ENCODE results near the gene COLGALT1. TPM values are rescaled to one million over a fixed set of nuclear protein-coding genes. Genes with fewer than 3 reads are reported as not detected.
"Not testable (repeated sequence)": the region's sequence is repeated elsewhere in the genome, so short reads cannot be mapped to it uniquely, and the experiment has no call there.

The COLGALT1 gene
- 10 to 100 TPM; 74.6 to 75.0 TPM for total RNA-seq

- no peaks in the 10 kb centered on the region for H3K9me3 Mint-ChIP-seq (ENCODE audit: insufficient read depth)
- H3K4me3 Mint-ChIP-seq = peak within 1 kb of the TSS; percentile 85
- ATAC-seq (peak; percentile 96), DNase-seq (peak; percentile 100)
- ChIA-PET CTCF (interaction anchor here (1.5 kb wide), 1 partner anchor 20 kb away, joined by 3 read pairs; no protein-coding TSS in a partner anchor), POLR2A (interaction anchor here (1.4 kb wide), 1 partner anchor 32 kb away, joined by 4 read pairs; no protein-coding TSS in a partner anchor)
- peaks cover 22% of the 10 kb centered on the region for H3K36me3 Mint-ChIP-seq (ENCODE audit: low read depth)
- H3K4me1 Mint-ChIP-seq (ENCODE audit: low read depth) = peaks cover 21% of the 10 kb centered on the region
- H3K27ac Mint-ChIP-seq = peak within 1 kb of the TSS; percentile 78
- no peaks in the 10 kb centered on the region for H3K27me3 Mint-ChIP-seq (ENCODE audit: low read depth)
Observed at GRCh38 chr19:17555480-17555928, at the start of gene COLGALT1. TSS of gene COLGALT1 (plus strand) at chr19:17555649. CDS start at chr19:17555714, 65 bp downstream.

DNA sequence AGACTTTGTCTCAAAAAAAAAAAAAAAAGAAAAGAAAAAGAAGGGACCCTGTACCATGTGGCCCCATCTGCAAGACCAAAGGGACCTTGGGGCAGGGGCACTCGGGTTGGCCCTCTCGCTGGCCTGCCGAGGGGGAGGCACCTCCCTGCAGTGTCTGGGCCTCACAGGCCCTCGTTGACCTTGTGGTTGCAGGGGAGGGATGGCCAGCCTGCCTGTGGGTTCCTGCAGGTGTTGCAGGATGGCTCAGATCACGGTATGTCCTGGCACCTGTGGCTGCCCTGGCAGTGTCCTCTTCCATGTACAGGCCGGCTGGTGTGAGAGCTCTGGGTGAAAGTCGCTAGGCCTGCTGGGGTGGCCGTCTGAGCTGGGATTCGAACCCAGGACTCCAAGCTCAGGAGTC, 48.7 kb upstream of the COLGALT1 start:
- H3K36me3 Mint-ChIP-seq (ENCODE audit: low read depth) = peaks cover 23% of the 10 kb centered on the region
- no peak overlapping the region for H3K4me3 Mint-ChIP-seq
- no peaks in the 10 kb centered on the region for H3K9me3 Mint-ChIP-seq (ENCODE audit: insufficient read depth)
- ATAC-seq (no peak), DNase-seq (no peak)
- peaks cover 26% of the 10 kb centered on the region for H3K4me1 Mint-ChIP-seq (ENCODE audit: low read depth)
- POLR2A ChIA-PET = no interaction called here
- CTCF ChIA-PET = interaction anchor here (3.9 kb wide), 1 partner anchor 10 kb away, joined by 29 read pairs; no protein-coding TSS in a partner anchor
- no peaks in the 10 kb centered on the region for H3K27me3 Mint-ChIP-seq (ENCODE audit: low read depth)
- H3K27ac Mint-ChIP-seq = no peak overlapping the region

GRCh38 chr19:17508558-17508933, 46.9 kb upstream of the COLGALT1 start:
- H3K27ac Mint-ChIP-seq; ATAC-seq; DNase-seq; H3K4me3 Mint-ChIP-seq; H3K9me3 Mint-ChIP-seq (ENCODE audit: insufficient read depth); H3K27me3 Mint-ChIP-seq (ENCODE audit: low read depth): not testable (repeated sequence)
- H3K36me3 Mint-ChIP-seq (ENCODE audit: low read depth) = peaks cover 31% of the 10 kb centered on the region
- ChIA-PET POLR2A (interaction anchor here (1.1 kb wide), 1 partner anchor 30 kb away, joined by 3 read pairs; no protein-coding TSS in a partner anchor), CTCF (interaction anchor here (3.9 kb wide), 1 partner anchor 12 kb away, joined by 29 read pairs; no protein-coding TSS in a partner anchor)
- H3K4me1 Mint-ChIP-seq (ENCODE audit: low read depth) = peaks cover 37% of the 10 kb centered on the region

- H3K4me1 Mint-ChIP-seq (ENCODE audit: low read depth) = peaks cover 46% of the 10 kb centered on the region
- DNase-seq (no peak), ATAC-seq (no peak)
- H3K36me3 Mint-ChIP-seq (ENCODE audit: low read depth) = peaks cover 32% of the 10 kb centered on the region
- peak overlapping the region; percentile 97 for H3K27ac Mint-ChIP-seq
- CTCF ChIA-PET = interaction anchor here (0.9 to 3.6 kb wide), 7 partner anchors 10 to 63 kb away, joined by 3 to 50 read pairs (median 6); no protein-coding TSS in a partner anchor
- no peaks in the 10 kb centered on the region for H3K9me3 Mint-ChIP-seq (ENCODE audit: insufficient read depth)
- peak overlapping the region; percentile 94 for H3K4me3 Mint-ChIP-seq
- H3K27me3 Mint-ChIP-seq (ENCODE audit: low read depth) = no peaks in the 10 kb centered on the region
- POLR2A ChIA-PET = interaction anchor here (0.6 to 3.4 kb wide), 9 partner anchors 10 to 111 kb away, joined by 3 to 36 read pairs (median 5); no protein-coding TSS in a partner anchor
Observed at GRCh38 chr19:17510220-17510993, 45.0 kb upstream of the COLGALT1 start.

DNA sequence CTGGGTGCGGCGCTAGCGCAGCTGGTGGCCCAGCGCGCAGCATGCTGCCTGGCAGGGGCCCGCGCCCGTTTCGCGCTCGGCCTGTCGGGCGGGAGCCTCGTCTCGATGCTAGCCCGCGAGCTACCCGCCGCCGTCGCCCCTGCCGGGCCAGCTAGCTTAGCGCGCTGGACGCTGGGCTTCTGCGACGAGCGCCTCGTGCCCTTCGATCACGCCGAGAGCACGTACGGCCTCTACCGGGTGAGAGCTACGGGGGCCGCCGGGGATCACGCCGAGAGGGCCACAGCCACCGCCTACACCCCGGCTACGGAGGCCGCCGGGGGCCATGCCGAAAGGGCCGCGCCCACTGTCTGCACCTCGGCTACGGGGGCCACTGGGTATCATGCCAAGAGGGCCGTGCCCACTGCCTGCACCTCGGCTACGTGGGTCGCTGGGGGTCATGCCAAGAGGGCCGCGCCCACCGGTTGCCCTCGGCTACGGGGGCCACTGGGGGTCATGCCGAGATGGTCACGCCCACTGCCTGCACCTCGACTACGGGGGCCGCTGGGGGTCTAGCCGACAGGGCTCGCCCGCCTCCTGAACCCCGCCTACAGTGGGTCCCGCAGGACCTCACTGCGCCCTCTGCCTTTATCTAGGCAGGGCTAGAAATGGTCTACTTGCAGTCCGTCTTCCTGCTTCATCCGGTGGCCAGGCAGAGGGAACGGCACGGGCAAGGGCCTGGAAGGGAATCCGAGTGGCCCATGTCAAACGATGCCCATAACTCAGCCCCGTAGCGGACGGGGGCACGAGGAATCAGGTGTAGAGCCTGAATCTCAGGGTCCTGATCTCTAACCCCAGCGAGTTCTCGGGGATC, 43.5 kb upstream of the COLGALT1 start:
- Mint-ChIP-seq H3K9me3 (ENCODE audit: insufficient read depth) (peaks cover under 1% of the 10 kb centered on the region), H3K36me3 (ENCODE audit: low read depth) (peaks cover 44% of the 10 kb centered on the region), H3K4me1 (ENCODE audit: low read depth) (peaks cover 44% of the 10 kb centered on the region), H3K27ac (peak overlapping the region; percentile 97), H3K27me3 (ENCODE audit: low read depth) (no peaks in the 10 kb centered on the region), H3K4me3 (peak overlapping the region; percentile 94)
- ChIA-PET CTCF (interaction anchor here (0.7 to 3.6 kb wide), 11 partner anchors 10 to 421 kb away, joined by 3 to 50 read pairs (median 4); partner anchors contain the start of genes CCDC124 and MVB12A), POLR2A (interaction anchor here (0.9 to 3.4 kb wide), 10 partner anchors 10 to 110 kb away, joined by 3 to 36 read pairs (median 6); no protein-coding TSS in a partner anchor)
- ATAC-seq (peak; percentile 74), DNase-seq (peak; percentile 94)

- ChIA-PET CTCF (interaction anchor here (0.8 to 3.6 kb wide), 3 partner anchors 17 to 170 kb away, joined by 3 to 50 read pairs (median 4); partner anchors contain the start of gene MVB12A), POLR2A (interaction anchor here (1.2 to 3.4 kb wide), 2 partner anchors 10 to 12 kb away, joined by 6 to 36 read pairs; no protein-coding TSS in a partner anchor)
- Mint-ChIP-seq H3K4me3 (peak overlapping the region; percentile 94), H3K9me3 (ENCODE audit: insufficient read depth) (peaks cover 5% of the 10 kb centered on the region), H3K27me3 (ENCODE audit: low read depth) (no peaks in the 10 kb centered on the region), H3K36me3 (ENCODE audit: low read depth) (peaks cover 50% of the 10 kb centered on the region), H3K27ac (peak overlapping the region; percentile 97), H3K4me1 (ENCODE audit: low read depth) (peaks cover 44% of the 10 kb centered on the region)
- DNase-seq (no peak), ATAC-seq (no peak)
Observed at GRCh38 chr19:17512574-17512939, 42.9 kb upstream of the COLGALT1 start.

GRCh38 chr19:17515408-17516149, 39.9 kb upstream of the COLGALT1 start:
- peaks cover 12% of the 10 kb centered on the region for H3K9me3 Mint-ChIP-seq (ENCODE audit: insufficient read depth)
- ChIA-PET CTCF (no interaction called here), POLR2A (no interaction called here)
- H3K36me3 Mint-ChIP-seq (ENCODE audit: low read depth) = peaks cover 52% of the 10 kb centered on the region
- no peak for ATAC-seq
- no peak overlapping the region for H3K4me3 Mint-ChIP-seq
- peaks cover 24% of the 10 kb centered on the region for H3K4me1 Mint-ChIP-seq (ENCODE audit: low read depth)
- H3K27me3 Mint-ChIP-seq (ENCODE audit: low read depth) = no peaks in the 10 kb centered on the region
- no peak overlapping the region for H3K27ac Mint-ChIP-seq
- DNase-seq = no peak

DNA sequence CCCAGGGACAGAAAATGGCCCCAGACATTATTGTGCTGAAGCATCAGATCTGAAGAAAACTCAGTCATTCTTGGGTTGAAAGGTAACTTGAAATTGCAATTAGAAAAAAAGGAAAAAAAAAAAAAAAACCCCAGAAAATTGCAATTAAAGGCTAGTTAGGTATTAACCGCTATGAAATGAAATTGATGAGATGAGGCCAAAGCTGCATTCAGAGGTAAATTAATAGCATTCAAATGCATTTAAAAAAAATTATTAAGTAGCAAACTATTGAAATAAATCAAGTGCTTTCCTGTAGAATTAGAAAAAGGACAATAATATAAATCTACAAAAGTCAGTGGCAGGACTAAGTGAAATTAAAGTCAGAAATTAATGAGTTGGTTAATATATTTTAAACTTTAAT, 37.6 kb upstream of the COLGALT1 start:
- H3K36me3 Mint-ChIP-seq (ENCODE audit: low read depth) = peaks cover 51% of the 10 kb centered on the region
- DNase-seq (no peak), ATAC-seq (no peak)
- H3K4me1 Mint-ChIP-seq (ENCODE audit: low read depth) = peaks cover 20% of the 10 kb centered on the region
- peaks cover 12% of the 10 kb centered on the region for H3K9me3 Mint-ChIP-seq (ENCODE audit: insufficient read depth)
- ChIA-PET CTCF (interaction anchor here (3.2 kb wide), 1 partner anchor 22 kb away, joined by 17 read pairs; no protein-coding TSS in a partner anchor), POLR2A (no interaction called here)
- no peaks in the 10 kb centered on the region for H3K27me3 Mint-ChIP-seq (ENCODE audit: low read depth)
- H3K4me3 Mint-ChIP-seq = no peak overlapping the region
- H3K27ac Mint-ChIP-seq = no peak overlapping the region

- POLR2A ChIA-PET; H3K27me3 Mint-ChIP-seq (ENCODE audit: low read depth); DNase-seq; ATAC-seq; H3K4me3 Mint-ChIP-seq; H3K27ac Mint-ChIP-seq: not testable (repeated sequence)
- Mint-ChIP-seq H3K36me3 (ENCODE audit: low read depth) (peaks cover 55% of the 10 kb centered on the region), H3K4me1 (ENCODE audit: low read depth) (peaks cover 23% of the 10 kb centered on the region), H3K9me3 (ENCODE audit: insufficient read depth) (peaks cover 12% of the 10 kb centered on the region)
- CTCF ChIA-PET = interaction anchor here (3.2 kb wide), 1 partner anchor 22 kb away, joined by 17 read pairs; no protein-coding TSS in a partner anchor
Observed at GRCh38 chr19:17518654-17519053, 36.8 kb upstream of the COLGALT1 start.

GRCh38 chr19:17519967-17520366, 35.5 kb upstream of the COLGALT1 start:
- H3K9me3 Mint-ChIP-seq (ENCODE audit: insufficient read depth) = peaks cover 12% of the 10 kb centered on the region
- peaks cover 60% of the 10 kb centered on the region for H3K36me3 Mint-ChIP-seq (ENCODE audit: low read depth)
- no peak for ATAC-seq
- POLR2A ChIA-PET = interaction anchor here (4.4 kb wide), 1 partner anchor 8 kb away, joined by 36 read pairs; the partner anchor contains the start of gene PGLS
- DNase-seq = no peak
- CTCF ChIA-PET = interaction anchor here (3.2 kb wide), 1 partner anchor 24 kb away, joined by 17 read pairs; no protein-coding TSS in a partner anchor
- H3K27me3 Mint-ChIP-seq (ENCODE audit: low read depth) = no peaks in the 10 kb centered on the region
- H3K4me3 Mint-ChIP-seq = no peak overlapping the region
- no peak overlapping the region for H3K27ac Mint-ChIP-seq
- peaks cover 27% of the 10 kb centered on the region for H3K4me1 Mint-ChIP-seq (ENCODE audit: low read depth)

Measured in activated CD8-positive, alpha-beta T cell treated with anti-CD3 and anti-CD28 coated beads, Interleukin-2, amount 10 ng/mL, durations not matched to agents 7 days and 5 days (primary cell).